ENCODE results near the gene OR2M2. TPM values are rescaled to one million over a fixed set of nuclear protein-coding genes. Genes with fewer than 3 reads are reported as not detected.

Gene OR2M2
- total RNA-seq, 2 experiments from 2014 or later: not detected

GRCh38 chr1:248194117-248194516 is 19.5 kb downstream of the OR2M2 start:
- no peaks in the 10 kb centered on the region for H3K36me3 Mint-ChIP-seq
- ATAC-seq (no peak), DNase-seq (no peak)
- H3K27ac Mint-ChIP-seq: no peak overlapping the region
- H3K4me3 Mint-ChIP-seq: no peak overlapping the region
- CTCF ChIA-PET: no interaction called here
- no peaks in the 10 kb centered on the region for H3K27me3 Mint-ChIP-seq
- no peaks in the 10 kb centered on the region for H3K4me1 Mint-ChIP-seq
- no peaks in the 10 kb centered on the region for H3K9me3 Mint-ChIP-seq (ENCODE audit: low read depth)

GRCh38 chr1:248196965-248197364 is 22.3 kb downstream of the OR2M2 start, which contains the start of gene OR2M3:
TSS of gene OR2M3 (plus strand) at chr1:248197265. CDS start at chr1:248203068, 5,803 bp downstream.
- ATAC-seq (no peak), DNase-seq (no peak)
- H3K4me1 Mint-ChIP-seq: no peaks in the 10 kb centered on the region
- H3K9me3 Mint-ChIP-seq (ENCODE audit: low read depth): no peaks in the 10 kb centered on the region
- H3K4me3 Mint-ChIP-seq: no peak within 1 kb of the TSS
- CTCF ChIA-PET: no interaction called here
- no peaks in the 10 kb centered on the region for H3K27me3 Mint-ChIP-seq
- H3K36me3 Mint-ChIP-seq: no peaks in the 10 kb centered on the region
- H3K27ac Mint-ChIP-seq: no peak within 1 kb of the TSS

- CTCF ChIA-PET: no interaction called here
- H3K27ac Mint-ChIP-seq: no peak overlapping the region
- ATAC-seq (no peak), DNase-seq (no peak)
- no peaks in the 10 kb centered on the region for H3K27me3 Mint-ChIP-seq
- no peak overlapping the region for H3K4me3 Mint-ChIP-seq
- H3K4me1 Mint-ChIP-seq: no peaks in the 10 kb centered on the region
- H3K9me3 Mint-ChIP-seq (ENCODE audit: low read depth): no peaks in the 10 kb centered on the region
- no peaks in the 10 kb centered on the region for H3K36me3 Mint-ChIP-seq
Observed at GRCh38 chr1:248215880-248216279, 41.3 kb downstream of the OR2M2 start.

GRCh38 chr1:248225537-248225936 is 50.9 kb downstream of the OR2M2 start:
- Mint-ChIP-seq H3K9me3 (ENCODE audit: low read depth) (peaks cover 6% of the 10 kb centered on the region), H3K27ac (no peak overlapping the region), H3K27me3 (no peaks in the 10 kb centered on the region), H3K4me3 (no peak overlapping the region), H3K36me3 (no peaks in the 10 kb centered on the region), H3K4me1 (no peaks in the 10 kb centered on the region)
- no peak for DNase-seq
- ATAC-seq: no peak
- CTCF ChIA-PET: no interaction called here

- Mint-ChIP-seq H3K4me3 (no peak overlapping the region), H3K4me1 (no peaks in the 10 kb centered on the region), H3K27ac (no peak overlapping the region), H3K9me3 (ENCODE audit: low read depth) (peaks cover 6% of the 10 kb centered on the region), H3K27me3 (no peaks in the 10 kb centered on the region), H3K36me3 (no peaks in the 10 kb centered on the region)
- DNase-seq (no peak), ATAC-seq (no peak)
- CTCF ChIA-PET: no interaction called here
Observed at GRCh38 chr1:248229360-248229908, 54.8 kb downstream of the OR2M2 start.

Other genes with a start within 250 kb of the OR2M2 start
- gene OR2AJ1, start 249.9 kb upstream of the OR2M2 start, total RNA-seq: not detected
- gene OR2L8, start 226.0 kb upstream of the OR2M2 start, total RNA-seq: not detected
- gene OR2AK2, start 209.6 kb upstream of the OR2M2 start, total RNA-seq: not detected
- gene OR2L5, start 161.2 kb upstream of the OR2M2 start, total RNA-seq: not detected
- gene OR2L2, start 144.8 kb upstream of the OR2M2 start, total RNA-seq: under 1 TPM in 1 of 2 experiments, not detected in 1; 0.23 TPM
- not detected for gene OR2L3, start 128.0 kb upstream of the OR2M2 start, total RNA-seq
- not detected for gene OR2L13, start 79.6 kb upstream of the OR2M2 start, total RNA-seq
- gene OR2M5, start 29.7 kb upstream of the OR2M2 start, total RNA-seq: not detected
- not detected for gene OR2M3, start 22.4 kb downstream of the OR2M2 start, total RNA-seq
- not detected for gene OR2M4, start 56.6 kb downstream of the OR2M2 start, total RNA-seq
- gene OR2T33, start 103.2 kb downstream of the OR2M2 start, total RNA-seq: not detected
- not detected for gene OR2T12, start 128.6 kb downstream of the OR2M2 start, total RNA-seq
- gene OR2M7, start 149.7 kb downstream of the OR2M2 start, total RNA-seq: not detected
- not detected for gene OR14C36, start 174.0 kb downstream of the OR2M2 start, total RNA-seq
- not detected for gene OR2T4, start 186.8 kb downstream of the OR2M2 start, total RNA-seq
- not detected for gene OR2T6, start 200.9 kb downstream of the OR2M2 start, total RNA-seq
- gene OR2T1, start 228.2 kb downstream of the OR2M2 start, total RNA-seq: not detected